Non-pigmented ciliary epithelial cell (primary cell): ENCODE results near the gene MYO3B.

ENCODE experiments used
- DNase-seq: peaks from one replicate; pipeline ENCODE4 v3.0.0-alpha.2; 2010; ENCODE audit warnings: low read depth

MYO3B gene, protein sequence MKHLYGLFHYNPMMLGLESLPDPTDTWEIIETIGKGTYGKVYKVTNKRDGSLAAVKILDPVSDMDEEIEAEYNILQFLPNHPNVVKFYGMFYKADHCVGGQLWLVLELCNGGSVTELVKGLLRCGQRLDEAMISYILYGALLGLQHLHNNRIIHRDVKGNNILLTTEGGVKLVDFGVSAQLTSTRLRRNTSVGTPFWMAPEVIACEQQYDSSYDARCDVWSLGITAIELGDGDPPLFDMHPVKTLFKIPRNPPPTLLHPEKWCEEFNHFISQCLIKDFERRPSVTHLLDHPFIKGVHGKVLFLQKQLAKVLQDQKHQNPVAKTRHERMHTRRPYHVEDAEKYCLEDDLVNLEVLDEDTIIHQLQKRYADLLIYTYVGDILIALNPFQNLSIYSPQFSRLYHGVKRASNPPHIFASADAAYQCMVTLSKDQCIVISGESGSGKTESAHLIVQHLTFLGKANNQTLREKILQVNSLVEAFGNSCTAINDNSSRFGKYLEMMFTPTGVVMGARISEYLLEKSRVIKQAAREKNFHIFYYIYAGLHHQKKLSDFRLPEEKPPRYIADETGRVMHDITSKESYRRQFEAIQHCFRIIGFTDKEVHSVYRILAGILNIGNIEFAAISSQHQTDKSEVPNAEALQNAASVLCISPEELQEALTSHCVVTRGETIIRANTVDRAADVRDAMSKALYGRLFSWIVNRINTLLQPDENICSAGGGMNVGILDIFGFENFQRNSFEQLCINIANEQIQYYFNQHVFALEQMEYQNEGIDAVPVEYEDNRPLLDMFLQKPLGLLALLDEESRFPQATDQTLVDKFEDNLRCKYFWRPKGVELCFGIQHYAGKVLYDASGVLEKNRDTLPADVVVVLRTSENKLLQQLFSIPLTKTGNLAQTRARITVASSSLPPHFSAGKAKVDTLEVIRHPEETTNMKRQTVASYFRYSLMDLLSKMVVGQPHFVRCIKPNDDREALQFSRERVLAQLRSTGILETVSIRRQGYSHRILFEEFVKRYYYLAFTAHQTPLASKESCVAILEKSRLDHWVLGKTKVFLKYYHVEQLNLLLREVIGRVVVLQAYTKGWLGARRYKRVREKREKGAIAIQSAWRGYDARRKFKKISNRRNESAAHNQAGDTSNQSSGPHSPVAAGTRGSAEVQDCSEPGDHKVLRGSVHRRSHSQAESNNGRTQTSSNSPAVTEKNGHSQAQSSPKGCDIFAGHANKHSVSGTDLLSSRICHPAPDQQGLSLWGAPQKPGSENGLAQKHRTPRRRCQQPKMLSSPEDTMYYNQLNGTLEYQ (N-terminal part only)

DNA sequence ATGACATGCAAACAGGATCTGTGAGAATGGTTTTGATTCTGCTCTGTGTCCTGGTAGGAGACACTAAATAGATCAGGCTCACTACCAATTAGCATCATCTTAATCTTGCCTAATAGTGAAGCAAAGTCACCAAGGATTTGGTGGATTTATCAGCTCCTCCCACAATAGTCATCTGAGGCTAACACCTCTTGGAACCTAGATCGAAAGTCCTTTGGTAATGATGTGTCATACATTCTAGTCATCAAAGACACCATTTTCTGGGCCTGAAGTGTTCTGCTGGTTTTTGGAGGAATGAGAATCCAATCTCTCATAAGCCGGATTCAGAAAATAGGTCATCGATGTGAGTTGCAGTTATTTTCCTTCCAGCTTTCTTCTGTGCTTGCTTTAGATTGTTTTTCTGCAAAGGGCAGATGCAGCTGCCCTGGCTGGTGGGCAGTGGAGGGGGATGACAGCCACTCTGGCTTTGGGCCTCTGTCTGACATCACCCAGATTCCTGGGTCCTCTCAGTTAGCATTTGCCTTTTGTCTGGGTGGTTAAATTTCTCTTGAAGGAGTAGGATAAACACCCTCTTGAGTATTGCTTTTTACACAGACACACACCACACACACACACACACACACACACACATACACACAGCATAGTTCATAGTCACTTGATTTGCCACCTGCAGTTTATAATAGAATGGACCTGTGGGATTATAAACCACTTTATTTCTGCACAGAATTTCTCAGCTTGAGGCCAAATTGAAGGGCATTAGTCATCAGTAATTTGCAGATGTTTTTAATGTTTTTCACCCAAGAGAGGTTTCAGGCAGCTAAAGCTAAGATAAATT lies at the start of gene MYO3B:
TSS of gene MYO3B (plus strand) at position 198 of the 832 bp plus-strand sequence. CDS start at position 339, 141 bp downstream.
- DNase-seq, result peak; percentile 31

DNA sequence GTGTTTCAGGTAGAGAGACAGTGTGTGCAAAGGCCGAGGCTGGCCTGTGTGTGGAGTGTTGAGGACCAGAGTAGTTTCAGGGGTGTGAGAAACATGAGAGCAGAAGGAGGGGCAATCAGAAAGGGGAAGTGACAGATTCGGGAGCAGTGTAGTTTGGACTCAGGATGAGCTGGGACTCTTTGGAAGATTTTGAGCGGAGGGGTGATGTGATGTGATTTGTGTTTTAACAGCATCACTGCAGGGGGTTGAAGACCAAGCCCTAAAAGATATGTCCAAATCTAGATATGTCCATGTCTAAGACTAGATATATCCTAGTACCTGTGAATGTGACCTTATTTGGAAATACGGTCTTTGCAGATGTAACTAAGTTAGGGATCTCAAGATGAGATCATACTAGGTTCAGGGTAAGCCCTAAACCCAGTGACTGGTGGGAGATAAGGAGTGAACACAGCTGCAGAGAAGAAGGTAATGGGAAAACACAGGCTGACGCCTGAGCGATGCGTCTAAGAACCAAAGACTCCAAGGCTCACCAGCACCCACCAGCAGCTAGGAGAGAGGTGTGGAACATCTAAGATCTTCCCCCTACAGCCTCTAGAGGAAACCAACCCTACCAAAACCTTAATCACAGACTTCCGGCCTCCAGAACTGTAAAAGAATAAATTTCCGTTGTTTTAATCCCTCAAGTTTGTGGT lies 38.5 kb upstream of the MYO3B start:
- DNase-seq, result no peak

DNA sequence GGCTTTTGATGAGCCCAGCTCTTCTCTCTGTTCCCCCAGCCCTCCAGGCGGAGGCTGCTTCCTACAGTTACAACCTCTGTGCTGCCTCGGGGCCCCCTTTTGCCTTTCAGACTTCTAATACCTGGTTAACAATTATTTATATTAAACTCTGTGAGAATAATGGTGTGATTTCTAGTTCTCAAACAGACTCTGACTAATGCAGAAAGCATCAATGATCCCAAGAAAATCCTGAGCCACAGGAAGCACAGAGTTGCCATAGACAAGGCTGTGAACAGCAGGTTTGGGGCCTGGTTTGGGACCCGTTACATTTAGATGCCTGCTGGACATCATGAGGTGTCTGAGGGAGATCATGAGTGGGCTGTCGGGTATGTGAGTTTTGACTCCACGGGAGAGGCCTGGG lies 37.4 kb upstream of the MYO3B start:
- no peak for DNase-seq

DNA sequence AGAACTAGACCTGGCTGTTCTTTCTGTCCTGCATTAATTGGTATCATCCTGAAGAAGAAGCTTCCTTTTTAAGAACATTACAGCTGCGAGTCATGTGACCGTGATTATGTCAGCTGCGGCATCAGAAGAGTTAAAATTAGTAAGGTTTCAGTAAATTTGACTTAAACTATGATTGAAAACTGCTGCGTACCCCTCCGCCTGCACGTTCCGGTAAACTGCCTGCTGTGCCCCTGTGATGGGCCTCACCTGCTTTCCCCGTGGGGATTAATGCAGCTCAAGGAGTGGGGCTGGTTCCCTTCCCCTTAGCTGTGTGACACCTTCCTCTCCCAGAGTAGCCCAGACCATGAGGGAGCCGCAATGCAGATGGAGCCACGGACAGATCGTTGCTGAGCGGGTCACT lies 36.1 kb upstream of the MYO3B start:
- no peak for DNase-seq

DNA sequence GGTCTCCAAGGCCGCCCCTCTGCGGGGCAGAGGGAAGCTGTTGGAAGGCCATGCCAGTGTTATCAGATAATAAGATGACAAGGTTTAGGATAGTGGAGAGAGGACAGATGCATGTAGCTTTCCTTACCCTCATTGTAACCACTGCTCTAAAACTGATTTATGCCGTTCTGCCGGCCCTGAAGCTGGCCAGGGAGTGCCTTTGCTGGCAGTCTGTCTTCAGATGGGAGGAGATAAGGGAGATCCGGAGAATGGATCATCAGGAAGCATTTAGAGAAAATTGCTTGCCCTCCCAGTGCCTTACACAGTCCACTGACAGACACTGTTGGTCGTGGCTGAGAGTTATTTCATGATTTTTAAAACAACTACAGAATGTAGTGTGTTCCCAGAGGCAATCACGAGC lies 35.4 kb upstream of the MYO3B start:
- no peak for DNase-seq

DNA sequence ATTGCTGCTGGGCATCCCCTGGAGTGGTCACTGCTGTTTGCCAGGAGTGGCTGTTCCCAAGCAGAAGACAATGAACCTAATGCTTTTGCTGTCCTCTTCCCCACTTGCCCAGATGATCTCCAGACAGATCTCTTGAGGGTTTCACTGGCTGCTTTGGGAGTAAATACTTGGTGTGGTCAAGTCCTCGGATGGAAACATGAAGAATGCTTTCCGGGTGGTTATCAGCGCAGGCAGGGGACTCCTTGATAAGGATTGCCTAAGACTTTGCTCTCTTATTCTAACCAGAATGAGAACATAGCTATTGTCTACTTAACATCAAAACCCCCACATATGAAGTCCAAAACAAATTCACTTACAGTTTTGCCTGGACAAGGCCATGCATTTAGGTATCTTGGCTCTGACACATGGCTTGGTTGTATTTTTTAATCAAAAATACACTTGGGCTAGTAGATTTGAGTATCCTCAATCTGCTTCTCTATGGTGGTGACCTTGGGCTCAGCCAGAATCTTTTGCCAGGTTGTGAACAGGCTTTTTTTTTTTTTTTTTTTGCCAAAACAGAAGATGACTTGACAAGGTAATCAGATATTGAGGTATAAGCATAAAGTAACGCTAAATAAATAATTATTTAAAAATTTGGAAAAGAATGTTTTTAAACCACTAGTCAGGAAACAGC lies 34.8 kb upstream of the MYO3B start:
- DNase-seq, result no peak

DNA sequence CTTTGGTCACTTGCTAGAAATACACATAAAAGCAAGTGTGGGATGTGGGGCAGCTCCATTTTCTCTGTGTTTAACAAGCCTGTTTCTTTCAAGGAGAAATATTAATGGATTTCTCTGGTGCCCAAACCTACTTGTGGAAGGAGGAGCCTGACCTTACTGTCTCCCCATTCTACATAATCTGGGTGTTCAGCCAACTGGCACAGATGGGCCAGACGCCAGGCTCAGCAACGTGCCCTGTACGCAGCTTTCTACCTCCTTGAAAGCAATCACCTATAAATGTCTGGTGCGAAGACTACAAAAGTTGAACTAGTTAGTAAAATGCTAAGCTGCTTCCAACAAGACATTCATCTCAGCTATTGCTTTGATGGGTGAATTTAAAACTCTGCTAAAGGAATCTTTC lies 33.2 kb upstream of the MYO3B start:
- DNase-seq, result no peak

DNA sequence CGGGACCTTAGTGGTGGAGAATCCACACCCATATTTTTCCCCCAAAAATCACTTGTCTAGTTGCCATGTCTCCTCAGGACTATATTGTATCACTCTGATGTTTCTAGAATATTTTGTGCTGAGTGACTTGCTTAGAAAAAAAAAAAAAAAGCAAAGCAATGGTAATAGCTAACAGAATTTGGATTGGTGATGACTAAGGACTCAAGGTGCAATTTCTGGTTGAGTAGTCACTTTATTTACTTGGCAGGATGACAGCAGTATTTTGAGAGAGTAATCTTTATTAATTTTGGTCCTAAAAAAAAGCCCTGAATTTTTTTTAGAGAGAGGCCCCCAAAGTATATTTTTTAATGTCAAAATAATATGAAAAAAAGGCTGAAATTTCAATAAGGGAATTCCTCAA lies 32.8 kb upstream of the MYO3B start:
- no peak for DNase-seq

DNA sequence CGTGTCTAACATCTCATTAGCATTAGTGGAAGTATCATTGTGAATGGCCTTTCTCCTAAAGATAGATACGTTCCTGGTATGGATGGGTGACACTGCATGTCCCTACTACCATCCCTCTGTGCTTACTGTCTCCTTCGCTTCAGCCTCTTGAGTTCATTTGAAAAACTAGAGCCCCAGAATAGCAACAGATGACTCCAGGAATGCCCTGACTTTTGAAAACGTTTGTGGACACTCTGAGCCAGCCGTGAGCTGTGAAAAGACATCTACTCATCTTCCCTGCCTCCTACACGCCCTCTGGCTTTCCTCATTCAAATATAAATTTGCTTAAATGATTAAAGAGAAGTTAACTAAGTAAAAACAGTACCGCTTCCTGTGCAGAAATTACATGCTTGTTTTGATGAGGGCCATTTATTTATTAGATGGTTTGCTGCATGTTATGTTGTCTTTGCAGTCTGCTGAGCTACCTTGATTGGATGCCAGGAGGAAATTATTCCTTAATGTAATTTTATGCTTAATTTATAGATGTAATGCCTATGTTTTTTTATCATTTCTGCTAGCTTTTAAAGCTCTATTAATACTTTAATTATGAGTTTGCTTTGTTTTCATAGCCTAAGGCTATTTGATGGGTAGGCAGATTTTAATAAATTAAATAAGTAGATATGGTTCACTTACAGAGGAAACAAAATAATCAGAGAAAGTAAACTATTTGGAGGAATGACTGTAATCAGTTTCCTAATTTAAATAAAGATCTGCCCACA lies 32.1 kb upstream of the MYO3B start:
- DNase-seq, result no peak

DNA sequence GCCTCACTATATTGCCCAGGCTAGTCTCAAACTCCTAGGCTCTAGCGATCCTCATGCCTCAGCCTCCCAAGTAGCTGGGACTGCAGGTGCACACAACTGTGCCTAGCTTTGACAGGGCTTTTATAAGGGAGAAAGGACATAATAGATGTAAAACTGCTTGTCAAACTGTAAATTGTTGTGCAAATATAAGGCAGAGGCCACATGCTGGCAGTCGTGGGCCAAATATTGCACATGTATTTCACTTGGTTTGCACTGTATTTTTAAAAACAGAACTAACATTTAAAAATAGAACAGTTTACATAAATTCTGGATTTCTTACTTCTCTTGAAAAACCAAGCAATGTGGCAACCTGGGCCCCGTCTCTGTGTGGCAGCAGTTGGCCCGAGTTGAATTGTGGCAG lies 31.2 kb upstream of the MYO3B start:
- DNase-seq, result no peak

DNA sequence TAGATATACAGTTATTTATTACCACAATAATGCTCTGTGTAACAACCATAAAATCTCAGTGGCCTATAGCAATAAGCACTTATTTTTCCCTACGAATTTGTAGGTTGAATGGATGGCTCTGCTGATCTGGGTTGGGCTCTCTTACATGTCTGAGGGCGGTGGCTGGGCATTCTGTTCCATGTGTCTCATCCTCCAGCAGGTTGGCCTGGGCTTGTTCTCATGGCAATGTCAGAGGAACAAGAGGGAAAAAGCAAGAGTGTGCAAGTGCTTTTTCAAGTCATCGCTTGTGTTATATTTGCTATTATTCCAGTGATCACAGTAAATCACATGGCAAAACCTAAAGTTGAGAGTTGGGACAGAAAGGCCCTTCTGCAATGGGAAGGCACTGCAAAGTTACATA lies 30.4 kb upstream of the MYO3B start:
- no peak for DNase-seq

DNA sequence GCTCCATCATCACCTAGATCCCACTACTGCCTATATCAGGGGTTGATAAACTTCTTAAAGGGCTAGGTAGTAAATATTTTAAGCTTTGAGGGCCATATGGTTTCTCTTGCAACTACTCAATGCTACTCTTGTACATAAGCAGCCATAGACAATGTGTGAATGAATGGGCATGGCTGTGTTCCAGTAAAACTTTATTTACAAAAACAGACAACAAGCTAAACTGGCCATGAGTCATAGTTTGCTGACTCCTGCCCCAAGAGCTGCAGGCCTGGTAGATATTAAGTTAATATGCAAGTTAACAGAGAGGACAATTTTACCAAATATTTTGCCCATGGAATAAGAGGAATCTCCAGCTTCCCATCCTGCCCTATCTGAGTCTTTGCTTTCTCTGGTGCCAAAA lies 29.8 kb upstream of the MYO3B start:
- no peak for DNase-seq

DNA sequence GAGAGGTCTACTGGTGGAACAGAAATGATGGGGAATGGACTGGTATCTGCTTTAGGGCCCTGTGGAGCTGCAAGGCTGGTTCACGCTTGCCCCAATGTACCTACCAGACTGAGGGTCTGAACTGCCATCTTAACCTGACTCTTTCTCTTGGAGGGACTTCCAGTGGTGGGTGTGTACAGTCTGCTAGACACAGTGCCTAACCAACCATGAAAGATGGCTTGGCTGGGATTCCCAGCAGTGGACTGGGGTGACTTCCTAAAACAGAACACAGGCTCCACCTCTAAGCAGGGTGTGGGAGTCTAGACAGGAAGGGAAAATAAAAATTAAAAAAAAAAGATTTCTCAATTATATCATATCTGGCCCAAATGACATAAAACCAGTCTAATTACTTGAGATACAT lies 25.5 kb upstream of the MYO3B start:
- DNase-seq, result no peak

DNA sequence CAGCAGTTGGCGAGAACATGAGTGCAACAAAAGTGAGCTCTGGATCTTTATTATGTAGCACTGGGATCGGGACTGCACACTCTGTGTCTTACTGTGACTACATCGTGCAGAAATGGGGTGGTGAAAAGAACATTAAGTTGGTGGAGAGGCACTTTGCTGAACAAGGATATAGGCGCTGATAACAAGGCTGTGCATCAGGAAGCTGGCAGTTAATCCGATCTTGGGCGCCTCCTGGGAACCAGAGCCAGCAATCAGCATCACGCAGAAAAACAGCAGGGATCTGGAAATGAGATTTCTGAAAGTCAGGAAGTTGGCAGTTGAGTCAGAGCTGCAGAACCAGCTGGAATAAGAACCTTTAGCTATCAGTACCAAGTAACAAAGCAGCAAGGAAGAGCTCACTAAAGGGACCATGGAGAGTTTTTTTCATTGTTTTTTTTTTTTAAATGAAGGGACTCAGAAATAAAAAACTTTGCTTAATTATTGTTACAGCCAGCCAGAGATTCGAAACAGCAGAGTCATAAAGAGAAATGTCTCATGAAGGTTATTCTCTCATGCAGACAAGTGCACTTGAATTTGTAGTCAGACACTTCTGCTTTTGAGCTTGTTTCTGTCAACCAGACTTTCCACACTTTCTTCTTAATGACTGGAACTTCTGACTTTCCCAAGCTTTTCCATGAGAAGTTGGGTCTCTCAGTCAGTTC lies 22.8 kb upstream of the MYO3B start:
- DNase-seq, result peak; percentile 36

DNA sequence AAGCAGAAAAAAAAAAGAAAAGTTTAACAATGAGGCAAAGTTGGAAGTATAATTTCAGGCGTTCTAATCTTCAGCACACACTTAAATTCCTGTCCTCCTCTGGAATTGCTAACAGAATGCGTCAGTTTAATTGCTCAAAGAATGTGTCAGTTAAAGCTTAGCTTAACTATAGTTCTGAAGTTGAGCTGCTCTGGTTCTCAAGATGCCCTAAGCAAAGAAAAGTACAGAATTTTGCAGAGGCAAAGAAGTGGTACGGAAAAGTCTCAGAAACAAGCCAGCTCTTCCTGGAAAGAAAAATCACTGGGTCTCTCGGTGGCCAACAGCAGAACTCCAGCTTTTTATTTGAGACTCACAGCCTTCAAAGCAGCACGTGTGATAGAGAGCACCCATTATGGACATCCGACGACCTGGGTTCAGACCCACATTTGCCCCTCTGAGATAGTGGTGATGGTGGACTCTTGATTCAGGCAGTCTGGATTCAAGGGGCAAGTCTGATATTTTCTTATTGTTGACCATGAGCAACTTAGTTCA lies 22.2 kb upstream of the MYO3B start:
- no peak for DNase-seq

DNA sequence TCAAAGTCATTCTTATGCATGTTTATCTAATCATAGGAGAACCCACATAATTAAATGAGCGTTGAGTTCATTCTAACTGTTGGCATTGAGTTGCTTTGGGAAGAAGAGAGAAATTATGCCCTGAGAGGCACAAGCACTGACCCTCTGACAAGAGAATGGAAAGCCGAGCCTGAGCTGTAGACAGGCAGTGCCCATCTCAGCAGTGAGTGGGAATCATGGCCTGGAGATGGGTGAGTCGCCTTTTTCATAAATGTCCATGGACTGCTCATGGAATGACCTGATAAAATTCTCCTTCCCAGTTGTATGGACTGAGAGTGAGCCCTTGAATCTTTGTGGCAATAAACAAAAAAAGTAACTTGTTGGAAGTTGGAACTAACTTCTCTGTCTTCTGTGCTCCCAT lies 21.4 kb upstream of the MYO3B start:
- no peak for DNase-seq

DNA sequence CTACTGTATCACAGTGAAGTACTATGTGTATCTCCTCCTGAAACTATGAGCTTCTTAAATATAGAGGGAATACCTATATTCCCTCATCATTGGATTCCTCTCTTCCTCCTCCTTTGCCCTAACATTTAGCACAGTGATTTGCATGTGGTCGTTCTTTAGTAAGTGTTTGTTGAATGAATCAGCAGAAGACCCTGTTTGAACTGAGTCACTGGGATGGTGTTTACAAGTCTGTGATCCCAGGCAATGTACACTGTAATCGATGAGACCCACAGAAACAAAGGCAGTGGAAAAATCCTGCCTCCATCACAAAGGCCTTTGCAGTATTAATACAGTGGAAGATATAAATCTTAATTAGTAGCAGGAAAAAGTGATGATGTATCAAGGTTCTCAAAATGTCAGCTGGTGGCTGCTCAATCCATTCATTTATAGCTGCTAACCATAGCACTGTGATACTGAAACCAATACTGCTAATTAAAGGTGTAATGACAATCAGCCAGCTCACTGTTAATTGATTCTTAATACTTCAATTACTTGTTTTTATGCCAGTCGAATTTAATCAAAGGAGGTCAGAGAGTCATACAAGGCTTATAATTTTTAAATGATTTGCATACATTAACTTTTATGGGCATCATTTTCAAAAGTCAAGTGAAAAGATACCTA lies 20.8 kb upstream of the MYO3B start:
- DNase-seq, result peak; percentile 41

DNA sequence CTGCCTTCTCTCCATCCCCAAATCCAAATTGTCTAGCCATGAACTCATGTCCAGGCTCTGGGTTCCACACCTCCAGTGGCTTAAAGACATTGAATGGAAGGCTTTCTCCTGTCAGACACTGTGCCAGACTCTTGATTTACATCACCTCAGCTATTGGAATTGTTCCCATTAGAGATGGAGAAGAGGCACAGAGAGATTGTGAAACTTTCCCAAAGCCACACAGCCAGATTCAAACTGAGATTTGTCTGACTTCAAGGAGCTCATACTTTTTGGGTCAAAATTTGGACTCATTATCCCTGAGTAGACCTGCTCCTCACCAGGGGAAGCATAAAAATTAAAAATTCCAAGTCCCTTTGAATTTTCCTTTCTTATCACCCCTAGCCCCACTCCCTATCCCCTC lies 18.9 kb upstream of the MYO3B start:
- no peak for DNase-seq
